SU-DHL-6 (cell line): ENCODE data around the gene IL10RB.
"Not testable (repeated sequence)": the region's sequence is repeated elsewhere in the genome, so short reads cannot be mapped to it uniquely, and the experiment has no call there.

ENCODE experiments used
- CTCF ChIP-seq: fragments of 200-600 bp; sonication (generic); IDR thresholded peaks from one replicate; pipeline ENCODE4 v1.5.1; 2017; ENCODE audit warnings: antibody characterized with exemption, mild to moderate bottlenecking, low read length, moderate library complexity; ENCODE audit not compliant: insufficient read depth, poor library complexity, severe bottlenecking
- EZH2phosphoT487 ChIP-seq: fragments of 200-600 bp; sonication (generic), shearing (Covaris generic); conservative IDR thresholded peaks from 2 replicates; pipeline ENCODE4 v1.6.1; 2018; ENCODE audit warnings: mild to moderate bottlenecking, antibody characterized with exemption, low read length, moderate library complexity, mixed read lengths

GRCh38 chr21:33242846-33243245 is 23.3 kb upstream of the IL10RB start:
- not testable (repeated sequence) for TF ChIP-seq CTCF, EZH2phosphoT487
